GM23338 (cell line): Measurements from ENCODE around the gene METRN. TPM values are rescaled to one million over a fixed set of nuclear protein-coding genes. Genes with fewer than 3 reads are reported as not detected.

Experiments
- ATAC-seq: fragments of 200-7000 bp; cut with Tn5 transposase; 3 replicates; pipeline ENCODE4 v1.9.1; 2020
- DNase-seq: peaks from one replicate; pipeline ENCODE4 v3.0.0-alpha.2; 2015; ENCODE audit warnings: low spot score
- H2AFZ ChIP-seq: fragments of 200-600 bp; sonication (generic); 2 replicates; pipeline ENCODE4 v1.8.0; 2016; ENCODE audit warnings: antibody characterized with exemption, mild to moderate bottlenecking, moderate library complexity
- H3F3A ChIP-seq: fragments of 200-600 bp; sonication (generic); replicated peaks from 2 replicates; pipeline ENCODE4 v1.8.0; 2017; ENCODE audit warnings: antibody characterized with exemption, mixed run types, low read depth
- H3K27ac ChIP-seq: fragments of 200-600 bp; sonication (generic); 2 replicates; pipeline ENCODE4 v1.6.1; 2016; ENCODE audit warnings: low read depth
- H3K27me3 ChIP-seq: fragments of 200-600 bp; sonication (generic); 2 replicates; pipeline ENCODE4 v1.8.0; 2016; ENCODE audit warnings: mild to moderate bottlenecking, mixed run types, moderate library complexity; ENCODE audit not compliant: insufficient read depth
- H3K36me3 ChIP-seq: fragments of 200-600 bp; sonication (generic); 2 replicates; pipeline ENCODE4 v1.8.0; 2016; ENCODE audit warnings: mild to moderate bottlenecking; ENCODE audit not compliant: insufficient read depth
- H3K4me1 ChIP-seq: fragments of 200-600 bp; sonication (generic); 2 replicates; pipeline ENCODE4 v1.8.0; 2016; ENCODE audit warnings: mild to moderate bottlenecking, moderate library complexity; ENCODE audit not compliant: insufficient read depth
- H3K4me2 ChIP-seq: fragments of 200-600 bp; sonication (generic); 2 replicates; pipeline ENCODE4 v1.7.1; 2017; ENCODE audit warnings: mixed run types
- H3K4me3 ChIP-seq: fragments of 200-600 bp; sonication (generic); 2 replicates; pipeline ENCODE4 v1.6.1; 2016; ENCODE audit warnings: mixed run types
- H3K79me2 ChIP-seq: fragments of 200-600 bp; sonication (generic); replicated peaks from 2 replicates; pipeline ENCODE4 v1.8.0; 2017; ENCODE audit warnings: mild to moderate bottlenecking; ENCODE audit not compliant: insufficient read depth
- H3K9me2 ChIP-seq: fragments of 200-600 bp; sonication (generic); 2 replicates; pipeline ENCODE4 v1.8.0; 2017; ENCODE audit not compliant: insufficient read depth
- H4K20me1 ChIP-seq: fragments of 200-600 bp; sonication (generic); replicated peaks from 2 replicates; pipeline ENCODE4 v1.8.0; 2017; ENCODE audit warnings: mild to moderate bottlenecking; ENCODE audit not compliant: insufficient read depth
- H3K27ac Mint-ChIP-seq: 2 replicates; pipeline ENCODE4 v1.8.0; 2020; ENCODE audit warnings: inconsistent platforms, mild to moderate bottlenecking, moderate library complexity, mixed read lengths
- H3K27me3 Mint-ChIP-seq: 3 replicates; pipeline ENCODE4 v1.8.0; 2022; ENCODE audit warnings: low read depth, mild to moderate bottlenecking, moderate library complexity, mixed read lengths, inconsistent platforms; ENCODE audit not compliant: insufficient read depth, poor library complexity
- H3K36me3 Mint-ChIP-seq: 3 replicates; pipeline ENCODE4 v1.8.0; 2021; ENCODE audit warnings: low read depth, mild to moderate bottlenecking, inconsistent platforms, moderate library complexity, mixed read lengths
- H3K4me1 Mint-ChIP-seq: 3 replicates; pipeline ENCODE4 v1.8.0; 2020; ENCODE audit warnings: mild to moderate bottlenecking, inconsistent platforms, mixed read lengths
- H3K4me3 Mint-ChIP-seq: 3 replicates; pipeline ENCODE4 v1.8.0; 2021; ENCODE audit warnings: moderate library complexity, mild to moderate bottlenecking, inconsistent platforms, mixed read lengths
- H3K9me3 Mint-ChIP-seq: 3 replicates; pipeline ENCODE4 v1.8.0; 2020; ENCODE audit warnings: moderate library complexity, mild to moderate bottlenecking, inconsistent platforms, mixed read lengths
- CREB1 ChIP-seq: fragments of 250-450 bp; sonication (Bioruptor Pico); IDR thresholded peaks from 2 replicates; pipeline ENCODE4 v1.5.0; 2020; ENCODE audit warnings: low read depth, mild to moderate bottlenecking, moderate library complexity
- ETS1 ChIP-seq: IDR thresholded peaks from 2 replicates; pipeline ENCODE4 v1.6.1; 2016; ENCODE audit warnings: antibody characterized with exemption
- EZH2 ChIP-seq: fragments of 200-600 bp; sonication (generic); IDR thresholded peaks from one replicate; pipeline ENCODE4 v1.8.0; 2017; ENCODE audit warnings: antibody characterized with exemption, mild to moderate bottlenecking, low read depth; ENCODE audit not compliant: unreplicated experiment
- EZH2phosphoT487 ChIP-seq: fragments of 200-600 bp; sonication (generic); IDR thresholded peaks from one replicate; pipeline ENCODE4 v1.8.1; 2018; ENCODE audit warnings: antibody characterized with exemption; ENCODE audit not compliant: unreplicated experiment
- JUNB ChIP-seq: IDR thresholded peaks from one replicate; pipeline ENCODE4 v1.6.1; 2016; ENCODE audit warnings: antibody characterized with exemption; ENCODE audit not compliant: unreplicated experiment
- NANOG ChIP-seq: IDR thresholded peaks from 2 replicates; pipeline ENCODE4 v1.6.1; 2016; ENCODE audit warnings: antibody characterized with exemption, borderline replicate concordance
- POLR2AphosphoS5 ChIP-seq: IDR thresholded peaks from 2 replicates; pipeline ENCODE4 v1.6.1; 2016; ENCODE audit warnings: antibody characterized with exemption, low read depth
- STAT1 ChIP-seq: IDR thresholded peaks from one replicate; pipeline ENCODE4 v1.6.1; 2016; ENCODE audit warnings: antibody characterized with exemption; ENCODE audit not compliant: unreplicated experiment
- ZNF114 ChIP-seq: fragments of 250-450 bp; sonication (Bioruptor Pico); IDR thresholded peaks from 2 replicates; pipeline ENCODE4 v1.5.0; 2020; ENCODE audit warnings: mild to moderate bottlenecking, moderate library complexity
- ZNF331 ChIP-seq: fragments of 250-450 bp; sonication (Bioruptor Pico); IDR thresholded peaks from 2 replicates; pipeline ENCODE4 v1.5.0; 2020; ENCODE audit warnings: low read depth, mild to moderate bottlenecking, moderate library complexity
- polyA plus RNA-seq: library from polyadenylated mRNA; unstranded; fragments of >200 nt; fragmentation: Nextera tagmentation; extraction: Ambion mirVana; gene quantifications from 2 replicates; pipeline ENCODE4 v1.2.1, GENCODE V29; 2016
- total RNA-seq: library from RNA; depleted of rRNA; stranded (reverse); fragments of >200 nt; shearing (Covaris generic); gene quantifications from 2 replicates; pipeline ENCODE4 v1.2.3, GENCODE V29; 2014
- TF ChIP-seq, protein P1 (sequence below): IDR thresholded peaks from one replicate; pipeline ENCODE4 v1.6.1; 2018; ENCODE audit warnings: antibody characterized with exemption; ENCODE audit not compliant: unreplicated experiment
- TF ChIP-seq, protein P2 (sequence below): fragments of 250-450 bp; sonication (Bioruptor Pico); IDR thresholded peaks from 2 replicates; pipeline ENCODE4 v1.5.0; 2020; ENCODE audit warnings: mild to moderate bottlenecking, moderate library complexity
- TF ChIP-seq, protein P3 (sequence below), 2 experiments: fragments of 200-600 bp in 1 of 2; sonication (generic) in 1 of 2; conservative IDR thresholded peaks; 2 replicates each; pipeline versions ENCODE4 v1.5.1 to v1.6.1; 2016 to 2017; ENCODE audit warnings: antibody characterized with exemption in 2 of 2, low read depth in 2 of 2, mild to moderate bottlenecking in 2 of 2, moderate library complexity in 1 of 2

The METRN gene
- total and polyA plus RNA-seq, 2 experiments from 2014 or later, result 18.7 to 33.0 TPM

DNA sequence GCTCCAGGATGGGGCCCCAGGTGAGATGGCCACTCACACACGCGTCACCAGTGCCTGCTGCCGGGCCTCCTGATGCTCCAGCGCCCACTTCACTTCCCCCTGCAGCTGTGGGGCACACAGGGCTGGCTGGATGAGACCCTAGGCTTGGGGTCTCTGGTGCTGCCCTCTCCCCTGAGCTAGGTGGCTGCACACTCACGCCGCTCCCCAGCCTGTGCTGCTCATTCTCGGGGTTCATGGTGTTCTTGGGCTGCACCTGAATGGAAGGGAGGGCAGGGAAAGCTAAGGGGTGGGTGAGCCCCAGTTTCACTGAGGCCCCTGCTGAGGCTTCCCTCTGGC is 10.1 kb downstream of the METRN start:
- Mint-ChIP-seq H3K4me3 (no peak overlapping the region), H3K27me3 (peaks cover 24% of the 10 kb centered on the region), H3K4me1 (peaks cover 3% of the 10 kb centered on the region; the same call in 1 of the 3 replicates), H3K9me3 (no peaks in the 10 kb centered on the region), H3K36me3 (no peaks in the 10 kb centered on the region), H3K27ac (no peak overlapping the region)
- DNase-seq (no peak), ATAC-seq (no peak)
- Histone ChIP-seq H3K9me2 (no peaks in the 10 kb centered on the region), H2AFZ (no peak overlapping the region), H3K79me2 (no peaks in the 10 kb centered on the region), H3K4me3 (no peak overlapping the region), H3F3A (peaks cover 12% of the 10 kb centered on the region), H3K4me2 (no peak overlapping the region), H4K20me1 (no peaks in the 10 kb centered on the region), H3K27me3 (peaks cover 14% of the 10 kb centered on the region; the same call in 1 of the 2 replicates), H3K36me3 (no peaks in the 10 kb centered on the region), H3K27ac (no peak overlapping the region), H3K4me1 (peaks cover 4% of the 10 kb centered on the region; the same call in 1 of the 2 replicates)
- TF ChIP-seq, protein P1, sequence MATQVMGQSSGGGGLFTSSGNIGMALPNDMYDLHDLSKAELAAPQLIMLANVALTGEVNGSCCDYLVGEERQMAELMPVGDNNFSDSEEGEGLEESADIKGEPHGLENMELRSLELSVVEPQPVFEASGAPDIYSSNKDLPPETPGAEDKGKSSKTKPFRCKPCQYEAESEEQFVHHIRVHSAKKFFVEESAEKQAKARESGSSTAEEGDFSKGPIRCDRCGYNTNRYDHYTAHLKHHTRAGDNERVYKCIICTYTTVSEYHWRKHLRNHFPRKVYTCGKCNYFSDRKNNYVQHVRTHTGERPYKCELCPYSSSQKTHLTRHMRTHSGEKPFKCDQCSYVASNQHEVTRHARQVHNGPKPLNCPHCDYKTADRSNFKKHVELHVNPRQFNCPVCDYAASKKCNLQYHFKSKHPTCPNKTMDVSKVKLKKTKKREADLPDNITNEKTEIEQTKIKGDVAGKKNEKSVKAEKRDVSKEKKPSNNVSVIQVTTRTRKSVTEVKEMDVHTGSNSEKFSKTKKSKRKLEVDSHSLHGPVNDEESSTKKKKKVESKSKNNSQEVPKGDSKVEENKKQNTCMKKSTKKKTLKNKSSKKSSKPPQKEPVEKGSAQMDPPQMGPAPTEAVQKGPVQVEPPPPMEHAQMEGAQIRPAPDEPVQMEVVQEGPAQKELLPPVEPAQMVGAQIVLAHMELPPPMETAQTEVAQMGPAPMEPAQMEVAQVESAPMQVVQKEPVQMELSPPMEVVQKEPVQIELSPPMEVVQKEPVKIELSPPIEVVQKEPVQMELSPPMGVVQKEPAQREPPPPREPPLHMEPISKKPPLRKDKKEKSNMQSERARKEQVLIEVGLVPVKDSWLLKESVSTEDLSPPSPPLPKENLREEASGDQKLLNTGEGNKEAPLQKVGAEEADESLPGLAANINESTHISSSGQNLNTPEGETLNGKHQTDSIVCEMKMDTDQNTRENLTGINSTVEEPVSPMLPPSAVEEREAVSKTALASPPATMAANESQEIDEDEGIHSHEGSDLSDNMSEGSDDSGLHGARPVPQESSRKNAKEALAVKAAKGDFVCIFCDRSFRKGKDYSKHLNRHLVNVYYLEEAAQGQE, result no peak
- TF ChIP-seq ETS1 (no peak), NANOG (no peak), STAT1 (no peak), CREB1 (CRISPR knock-in tag) (no peak), ZNF331 (CRISPR knock-in tag) (no peak), EZH2 (no peak), POLR2AphosphoS5 (no peak), JUNB (no peak), EZH2phosphoT487 (no peak), ZNF114 (CRISPR knock-in tag) (no peak)
- TF ChIP-seq, protein P2, sequence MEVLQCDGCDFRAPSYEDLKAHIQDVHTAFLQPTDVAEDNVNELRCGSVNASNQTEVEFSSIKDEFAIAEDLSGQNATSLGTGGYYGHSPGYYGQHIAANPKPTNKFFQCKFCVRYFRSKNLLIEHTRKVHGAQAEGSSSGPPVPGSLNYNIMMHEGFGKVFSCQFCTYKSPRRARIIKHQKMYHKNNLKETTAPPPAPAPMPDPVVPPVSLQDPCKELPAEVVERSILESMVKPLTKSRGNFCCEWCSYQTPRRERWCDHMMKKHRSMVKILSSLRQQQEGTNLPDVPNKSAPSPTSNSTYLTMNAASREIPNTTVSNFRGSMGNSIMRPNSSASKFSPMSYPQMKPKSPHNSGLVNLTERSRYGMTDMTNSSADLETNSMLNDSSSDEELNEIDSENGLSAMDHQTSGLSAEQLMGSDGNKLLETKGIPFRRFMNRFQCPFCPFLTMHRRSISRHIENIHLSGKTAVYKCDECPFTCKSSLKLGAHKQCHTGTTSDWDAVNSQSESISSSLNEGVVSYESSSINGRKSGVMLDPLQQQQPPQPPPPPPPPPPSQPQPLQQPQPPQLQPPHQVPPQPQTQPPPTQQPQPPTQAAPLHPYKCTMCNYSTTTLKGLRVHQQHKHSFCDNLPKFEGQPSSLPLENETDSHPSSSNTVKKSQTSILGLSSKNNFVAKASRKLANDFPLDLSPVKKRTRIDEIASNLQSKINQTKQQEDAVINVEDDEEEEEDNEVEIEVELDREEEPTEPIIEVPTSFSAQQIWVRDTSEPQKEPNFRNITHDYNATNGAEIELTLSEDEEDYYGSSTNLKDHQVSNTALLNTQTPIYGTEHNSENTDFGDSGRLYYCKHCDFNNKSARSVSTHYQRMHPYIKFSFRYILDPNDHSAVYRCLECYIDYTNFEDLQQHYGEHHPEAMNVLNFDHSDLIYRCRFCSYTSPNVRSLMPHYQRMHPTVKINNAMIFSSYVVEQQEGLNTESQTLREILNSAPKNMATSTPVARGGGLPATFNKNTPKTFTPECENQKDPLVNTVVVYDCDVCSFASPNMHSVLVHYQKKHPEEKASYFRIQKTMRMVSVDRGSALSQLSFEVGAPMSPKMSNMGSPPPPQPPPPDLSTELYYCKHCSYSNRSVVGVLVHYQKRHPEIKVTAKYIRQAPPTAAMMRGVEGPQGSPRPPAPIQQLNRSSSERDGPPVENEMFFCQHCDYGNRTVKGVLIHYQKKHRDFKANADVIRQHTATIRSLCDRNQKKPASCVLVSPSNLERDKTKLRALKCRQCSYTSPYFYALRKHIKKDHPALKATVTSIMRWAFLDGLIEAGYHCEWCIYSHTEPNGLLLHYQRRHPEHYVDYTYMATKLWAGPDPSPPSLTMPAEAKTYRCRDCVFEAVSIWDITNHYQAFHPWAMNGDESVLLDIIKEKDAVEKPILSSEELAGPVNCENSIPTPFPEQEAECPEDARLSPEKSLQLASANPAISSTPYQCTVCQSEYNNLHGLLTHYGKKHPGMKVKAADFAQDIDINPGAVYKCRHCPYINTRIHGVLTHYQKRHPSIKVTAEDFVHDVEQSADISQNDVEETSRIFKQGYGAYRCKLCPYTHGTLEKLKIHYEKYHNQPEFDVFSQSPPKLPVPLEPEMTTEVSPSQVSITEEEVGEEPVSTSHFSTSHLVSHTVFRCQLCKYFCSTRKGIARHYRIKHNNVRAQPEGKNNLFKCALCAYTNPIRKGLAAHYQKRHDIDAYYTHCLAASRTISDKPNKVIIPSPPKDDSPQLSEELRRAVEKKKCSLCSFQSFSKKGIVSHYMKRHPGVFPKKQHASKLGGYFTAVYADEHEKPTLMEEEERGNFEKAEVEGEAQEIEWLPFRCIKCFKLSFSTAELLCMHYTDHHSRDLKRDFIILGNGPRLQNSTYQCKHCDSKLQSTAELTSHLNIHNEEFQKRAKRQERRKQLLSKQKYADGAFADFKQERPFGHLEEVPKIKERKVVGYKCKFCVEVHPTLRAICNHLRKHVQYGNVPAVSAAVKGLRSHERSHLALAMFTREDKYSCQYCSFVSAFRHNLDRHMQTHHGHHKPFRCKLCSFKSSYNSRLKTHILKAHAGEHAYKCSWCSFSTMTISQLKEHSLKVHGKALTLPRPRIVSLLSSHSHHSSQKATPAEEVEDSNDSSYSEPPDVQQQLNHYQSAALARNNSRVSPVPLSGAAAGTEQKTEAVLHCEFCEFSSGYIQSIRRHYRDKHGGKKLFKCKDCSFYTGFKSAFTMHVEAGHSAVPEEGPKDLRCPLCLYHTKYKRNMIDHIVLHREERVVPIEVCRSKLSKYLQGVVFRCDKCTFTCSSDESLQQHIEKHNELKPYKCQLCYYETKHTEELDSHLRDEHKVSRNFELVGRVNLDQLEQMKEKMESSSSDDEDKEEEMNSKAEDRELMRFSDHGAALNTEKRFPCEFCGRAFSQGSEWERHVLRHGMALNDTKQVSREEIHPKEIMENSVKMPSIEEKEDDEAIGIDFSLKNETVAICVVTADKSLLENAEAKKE (CRISPR knock-in tag), result no peak
- TF ChIP-seq, protein P3, sequence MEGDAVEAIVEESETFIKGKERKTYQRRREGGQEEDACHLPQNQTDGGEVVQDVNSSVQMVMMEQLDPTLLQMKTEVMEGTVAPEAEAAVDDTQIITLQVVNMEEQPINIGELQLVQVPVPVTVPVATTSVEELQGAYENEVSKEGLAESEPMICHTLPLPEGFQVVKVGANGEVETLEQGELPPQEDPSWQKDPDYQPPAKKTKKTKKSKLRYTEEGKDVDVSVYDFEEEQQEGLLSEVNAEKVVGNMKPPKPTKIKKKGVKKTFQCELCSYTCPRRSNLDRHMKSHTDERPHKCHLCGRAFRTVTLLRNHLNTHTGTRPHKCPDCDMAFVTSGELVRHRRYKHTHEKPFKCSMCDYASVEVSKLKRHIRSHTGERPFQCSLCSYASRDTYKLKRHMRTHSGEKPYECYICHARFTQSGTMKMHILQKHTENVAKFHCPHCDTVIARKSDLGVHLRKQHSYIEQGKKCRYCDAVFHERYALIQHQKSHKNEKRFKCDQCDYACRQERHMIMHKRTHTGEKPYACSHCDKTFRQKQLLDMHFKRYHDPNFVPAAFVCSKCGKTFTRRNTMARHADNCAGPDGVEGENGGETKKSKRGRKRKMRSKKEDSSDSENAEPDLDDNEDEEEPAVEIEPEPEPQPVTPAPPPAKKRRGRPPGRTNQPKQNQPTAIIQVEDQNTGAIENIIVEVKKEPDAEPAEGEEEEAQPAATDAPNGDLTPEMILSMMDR (conservative IDR thresholded peaks at IDR 0.05; ENCODE audit: low read depth in 2 of 2), result no peak
